ENCODE results near the gene AUTS2.

AUTS2 gene

DNA sequence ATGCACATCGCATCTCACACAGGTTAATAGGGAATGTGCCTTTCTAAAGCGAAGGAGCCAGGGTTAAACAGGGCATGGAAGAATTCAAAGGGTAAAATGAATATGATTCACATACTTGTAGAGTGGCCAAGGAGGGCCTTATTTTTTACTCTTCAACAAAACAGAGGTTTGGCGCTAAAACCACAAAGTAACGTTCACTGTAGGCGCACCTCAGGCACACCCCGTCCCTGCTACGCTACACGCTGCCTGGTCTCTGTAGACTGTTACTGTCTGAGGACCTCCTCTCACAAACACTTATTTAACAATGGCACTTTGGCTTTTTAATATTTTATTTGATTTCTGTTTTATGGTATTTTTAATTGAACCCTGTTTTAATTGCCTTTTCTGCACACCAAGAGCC is 1071.6 kb downstream of the AUTS2 start:
- TF ChIP-seq, protein P1, sequence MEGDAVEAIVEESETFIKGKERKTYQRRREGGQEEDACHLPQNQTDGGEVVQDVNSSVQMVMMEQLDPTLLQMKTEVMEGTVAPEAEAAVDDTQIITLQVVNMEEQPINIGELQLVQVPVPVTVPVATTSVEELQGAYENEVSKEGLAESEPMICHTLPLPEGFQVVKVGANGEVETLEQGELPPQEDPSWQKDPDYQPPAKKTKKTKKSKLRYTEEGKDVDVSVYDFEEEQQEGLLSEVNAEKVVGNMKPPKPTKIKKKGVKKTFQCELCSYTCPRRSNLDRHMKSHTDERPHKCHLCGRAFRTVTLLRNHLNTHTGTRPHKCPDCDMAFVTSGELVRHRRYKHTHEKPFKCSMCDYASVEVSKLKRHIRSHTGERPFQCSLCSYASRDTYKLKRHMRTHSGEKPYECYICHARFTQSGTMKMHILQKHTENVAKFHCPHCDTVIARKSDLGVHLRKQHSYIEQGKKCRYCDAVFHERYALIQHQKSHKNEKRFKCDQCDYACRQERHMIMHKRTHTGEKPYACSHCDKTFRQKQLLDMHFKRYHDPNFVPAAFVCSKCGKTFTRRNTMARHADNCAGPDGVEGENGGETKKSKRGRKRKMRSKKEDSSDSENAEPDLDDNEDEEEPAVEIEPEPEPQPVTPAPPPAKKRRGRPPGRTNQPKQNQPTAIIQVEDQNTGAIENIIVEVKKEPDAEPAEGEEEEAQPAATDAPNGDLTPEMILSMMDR (IDR thresholded peaks at IDR 0.05; ENCODE audit: poor library complexity, severe bottlenecking) = no peak
- no peaks in the 10 kb centered on the region for H3K4me1 ChIP-seq (ENCODE audit: insufficient read depth, poor library complexity, severe bottlenecking)
- H3K9me3 ChIP-seq (ENCODE audit: severe bottlenecking) = no peaks in the 10 kb centered on the region
- no peaks in the 10 kb centered on the region for H3K36me3 ChIP-seq (ENCODE audit: low read depth)
- no peaks in the 10 kb centered on the region for H3K27me3 ChIP-seq (ENCODE audit: insufficient read depth, poor library complexity, severe bottlenecking)
- ATAC-seq (ENCODE audit: low read depth) = no peak
- H3K4me3 ChIP-seq (ENCODE audit: severe bottlenecking) = no peak overlapping the region
- no peak overlapping the region for H3K27ac ChIP-seq (ENCODE audit: poor library complexity, severe bottlenecking)
- DNase-seq (ENCODE audit: low spot score) = no peak

DNA sequence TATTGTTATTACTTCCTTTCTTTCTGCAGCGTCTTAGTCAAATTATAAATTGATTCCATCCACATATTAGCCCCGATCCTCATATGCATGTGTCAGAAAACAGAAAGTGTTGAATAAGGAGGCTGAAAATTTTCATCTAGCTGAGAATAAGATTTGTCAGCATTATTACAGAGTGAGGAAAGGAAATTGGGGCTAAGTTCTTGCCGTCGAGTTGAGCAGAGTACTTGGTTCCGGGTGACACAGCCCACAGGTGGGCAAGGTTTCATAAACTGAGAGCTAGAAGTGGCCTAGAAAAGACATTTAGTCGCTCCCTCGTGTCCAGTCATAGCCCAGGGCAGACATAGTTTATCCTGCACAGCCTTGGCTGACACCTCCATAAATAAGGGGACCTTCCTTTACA is 1072.0 kb downstream of the AUTS2 start:
- Histone ChIP-seq H3K36me3 (ENCODE audit: low read depth) (no peaks in the 10 kb centered on the region), H3K27me3 (ENCODE audit: insufficient read depth, poor library complexity, severe bottlenecking) (no peaks in the 10 kb centered on the region), H3K4me3 (ENCODE audit: severe bottlenecking) (no peak overlapping the region), H3K9me3 (ENCODE audit: severe bottlenecking) (no peaks in the 10 kb centered on the region), H3K4me1 (ENCODE audit: insufficient read depth, poor library complexity, severe bottlenecking) (no peaks in the 10 kb centered on the region), H3K27ac (ENCODE audit: poor library complexity, severe bottlenecking) (no peak overlapping the region)
- DNase-seq (ENCODE audit: low spot score) (no peak), ATAC-seq (ENCODE audit: low read depth) (no peak)
- TF ChIP-seq, protein P1 (IDR thresholded peaks at IDR 0.05; ENCODE audit: poor library complexity, severe bottlenecking) = no peak

- Histone ChIP-seq H3K9me3 (ENCODE audit: severe bottlenecking) (no peaks in the 10 kb centered on the region), H3K36me3 (ENCODE audit: low read depth) (no peaks in the 10 kb centered on the region), H3K4me1 (ENCODE audit: insufficient read depth, poor library complexity, severe bottlenecking) (no peaks in the 10 kb centered on the region), H3K27me3 (ENCODE audit: insufficient read depth, poor library complexity, severe bottlenecking) (no peaks in the 10 kb centered on the region), H3K4me3 (ENCODE audit: severe bottlenecking) (no peak overlapping the region), H3K27ac (ENCODE audit: poor library complexity, severe bottlenecking) (no peak overlapping the region)
- TF ChIP-seq, protein P1 (IDR thresholded peaks at IDR 0.05; ENCODE audit: poor library complexity, severe bottlenecking) = no peak
- DNase-seq (ENCODE audit: low spot score) (no peak), ATAC-seq (ENCODE audit: low read depth) (no peak)
Observed at GRCh38 chr7:70673778-70674570, 1075.7 kb downstream of the AUTS2 start.

- H3K27me3 ChIP-seq (ENCODE audit: insufficient read depth, poor library complexity, severe bottlenecking) = no peaks in the 10 kb centered on the region
- no peak for ATAC-seq (ENCODE audit: low read depth)
- no peak overlapping the region for H3K4me3 ChIP-seq (ENCODE audit: severe bottlenecking)
- TF ChIP-seq, protein P1 (IDR thresholded peaks at IDR 0.05; ENCODE audit: poor library complexity, severe bottlenecking) = no peak
- H3K9me3 ChIP-seq (ENCODE audit: severe bottlenecking) = no peaks in the 10 kb centered on the region
- no peaks in the 10 kb centered on the region for H3K4me1 ChIP-seq (ENCODE audit: insufficient read depth, poor library complexity, severe bottlenecking)
- H3K36me3 ChIP-seq (ENCODE audit: low read depth) = no peaks in the 10 kb centered on the region
- no peak overlapping the region for H3K27ac ChIP-seq (ENCODE audit: poor library complexity, severe bottlenecking)
- no peak for DNase-seq (ENCODE audit: low spot score)
Observed at GRCh38 chr7:70674571-70675010, 1076.3 kb downstream of the AUTS2 start.

DNA sequence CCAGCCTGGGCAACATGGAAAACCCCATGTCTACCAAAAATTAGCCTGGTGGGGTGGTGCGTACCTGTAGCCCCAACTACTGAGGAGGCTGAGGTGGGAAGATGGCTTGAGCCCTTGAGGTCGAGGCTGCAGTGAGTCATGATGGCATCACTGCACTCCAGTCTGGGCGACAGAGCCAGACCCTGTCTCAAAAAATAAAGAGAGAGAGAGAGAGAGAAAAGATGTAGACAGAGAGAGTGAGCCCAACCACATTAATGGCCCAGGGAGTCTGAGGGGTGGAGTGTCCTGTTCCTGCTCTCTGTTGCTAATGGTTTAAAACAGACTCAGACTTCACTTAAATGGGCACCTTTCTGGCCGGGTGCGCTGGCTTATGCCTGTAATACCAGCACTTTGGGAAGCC is 1078.0 kb downstream of the AUTS2 start:
- DNase-seq (ENCODE audit: low spot score) = no peak
- TF ChIP-seq, protein P1 (IDR thresholded peaks at IDR 0.05; ENCODE audit: poor library complexity, severe bottlenecking) = no peak
- no peak overlapping the region for H3K4me3 ChIP-seq (ENCODE audit: severe bottlenecking)
- H3K27me3 ChIP-seq (ENCODE audit: insufficient read depth, poor library complexity, severe bottlenecking) = no peaks in the 10 kb centered on the region
- ATAC-seq (ENCODE audit: low read depth) = no peak
- H3K4me1 ChIP-seq (ENCODE audit: insufficient read depth, poor library complexity, severe bottlenecking) = no peaks in the 10 kb centered on the region
- no peaks in the 10 kb centered on the region for H3K36me3 ChIP-seq (ENCODE audit: low read depth)
- H3K9me3 ChIP-seq (ENCODE audit: severe bottlenecking) = no peaks in the 10 kb centered on the region
- H3K27ac ChIP-seq (ENCODE audit: poor library complexity, severe bottlenecking) = no peak overlapping the region
